Measurements from ENCODE around the gene FBXO5. TPM values are rescaled to one million over a fixed set of nuclear protein-coding genes. Genes with fewer than 3 reads are reported as not detected.
A peak's percentile ranks its signal among the peaks of the same experiment; 100 is the strongest.

Gene FBXO5, protein sequence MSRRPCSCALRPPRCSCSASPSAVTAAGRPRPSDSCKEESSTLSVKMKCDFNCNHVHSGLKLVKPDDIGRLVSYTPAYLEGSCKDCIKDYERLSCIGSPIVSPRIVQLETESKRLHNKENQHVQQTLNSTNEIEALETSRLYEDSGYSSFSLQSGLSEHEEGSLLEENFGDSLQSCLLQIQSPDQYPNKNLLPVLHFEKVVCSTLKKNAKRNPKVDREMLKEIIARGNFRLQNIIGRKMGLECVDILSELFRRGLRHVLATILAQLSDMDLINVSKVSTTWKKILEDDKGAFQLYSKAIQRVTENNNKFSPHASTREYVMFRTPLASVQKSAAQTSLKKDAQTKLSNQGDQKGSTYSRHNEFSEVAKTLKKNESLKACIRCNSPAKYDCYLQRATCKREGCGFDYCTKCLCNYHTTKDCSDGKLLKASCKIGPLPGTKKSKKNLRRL
- 56.3 TPM in 2 replicates for total RNA-seq
- long read RNA-seq, transcript FBXO5-202 (5 exons, 2,221 nt), result minor isoform, 41 of 139 reads
- long read RNA-seq, transcript FBXO5-201 (5 exons, 2,037 nt), result major isoform, 80 of 139 reads
- long read RNA-seq, partial matches to known transcripts, result 15 of 139 reads
- long read RNA-seq, other reads (novel, unspliced or antisense), result 2 of 139 reads

DNA sequence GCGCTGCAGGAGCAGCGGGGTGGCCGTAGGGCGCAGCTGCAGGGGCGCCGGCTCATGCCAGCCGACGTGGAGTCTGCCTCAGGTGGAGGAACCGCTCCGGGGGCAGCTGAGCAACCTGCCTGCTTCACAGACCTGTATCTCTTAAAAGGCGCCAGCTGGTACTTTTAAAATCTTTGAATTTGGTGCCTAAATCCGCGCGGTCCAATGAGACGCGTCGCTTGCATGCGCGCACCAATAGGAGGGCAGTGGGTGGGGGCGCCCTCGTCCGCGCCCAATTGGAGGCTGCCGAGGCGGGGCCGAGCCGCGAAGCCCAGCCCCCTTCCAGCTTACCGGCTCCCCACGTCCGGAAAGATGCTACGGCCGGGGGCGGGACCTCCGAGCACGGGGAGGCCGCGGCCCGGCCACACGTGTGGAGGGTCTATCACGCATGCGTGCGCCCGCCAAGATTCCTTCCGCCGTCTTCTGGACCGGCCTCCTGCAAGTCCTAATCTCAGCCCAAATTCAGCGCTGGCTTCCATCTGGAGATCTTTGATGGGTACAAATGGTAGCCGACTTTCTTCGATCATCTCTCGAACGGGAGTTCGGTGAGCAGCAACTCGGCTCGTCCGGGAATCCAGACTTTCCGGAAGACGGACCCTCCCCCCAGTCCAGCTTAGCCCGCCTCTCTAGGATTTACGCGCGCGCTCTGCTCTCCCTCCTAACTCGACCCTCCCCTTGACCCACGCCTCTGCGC, at the start of gene FBXO5:
Gene FBXO5 (minus strand): TSS at position 138 of the 733 bp plus-strand sequence. CDS start 82 bp downstream, at position 56.
- TF ChIP-seq, protein P1, sequence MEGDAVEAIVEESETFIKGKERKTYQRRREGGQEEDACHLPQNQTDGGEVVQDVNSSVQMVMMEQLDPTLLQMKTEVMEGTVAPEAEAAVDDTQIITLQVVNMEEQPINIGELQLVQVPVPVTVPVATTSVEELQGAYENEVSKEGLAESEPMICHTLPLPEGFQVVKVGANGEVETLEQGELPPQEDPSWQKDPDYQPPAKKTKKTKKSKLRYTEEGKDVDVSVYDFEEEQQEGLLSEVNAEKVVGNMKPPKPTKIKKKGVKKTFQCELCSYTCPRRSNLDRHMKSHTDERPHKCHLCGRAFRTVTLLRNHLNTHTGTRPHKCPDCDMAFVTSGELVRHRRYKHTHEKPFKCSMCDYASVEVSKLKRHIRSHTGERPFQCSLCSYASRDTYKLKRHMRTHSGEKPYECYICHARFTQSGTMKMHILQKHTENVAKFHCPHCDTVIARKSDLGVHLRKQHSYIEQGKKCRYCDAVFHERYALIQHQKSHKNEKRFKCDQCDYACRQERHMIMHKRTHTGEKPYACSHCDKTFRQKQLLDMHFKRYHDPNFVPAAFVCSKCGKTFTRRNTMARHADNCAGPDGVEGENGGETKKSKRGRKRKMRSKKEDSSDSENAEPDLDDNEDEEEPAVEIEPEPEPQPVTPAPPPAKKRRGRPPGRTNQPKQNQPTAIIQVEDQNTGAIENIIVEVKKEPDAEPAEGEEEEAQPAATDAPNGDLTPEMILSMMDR (conservative IDR thresholded peaks at IDR 0.05), result no peak
- Mint-ChIP-seq H3K4me1 (peaks cover 51% of the 10 kb centered on the region), H3K27ac (ENCODE audit: unreplicated experiment) (peak within 1 kb of the TSS; percentile 100), H3K4me3 (peak within 1 kb of the TSS; percentile 97), H3K27me3 (ENCODE audit: low read depth) (no peaks in the 10 kb centered on the region), H3K36me3 (ENCODE audit: low read depth) (peaks cover 20% of the 10 kb centered on the region), H3K9me3 (no peaks in the 10 kb centered on the region)
- DNase-seq (ENCODE audit: low read depth, low spot score), result peak; percentile 94

DNA sequence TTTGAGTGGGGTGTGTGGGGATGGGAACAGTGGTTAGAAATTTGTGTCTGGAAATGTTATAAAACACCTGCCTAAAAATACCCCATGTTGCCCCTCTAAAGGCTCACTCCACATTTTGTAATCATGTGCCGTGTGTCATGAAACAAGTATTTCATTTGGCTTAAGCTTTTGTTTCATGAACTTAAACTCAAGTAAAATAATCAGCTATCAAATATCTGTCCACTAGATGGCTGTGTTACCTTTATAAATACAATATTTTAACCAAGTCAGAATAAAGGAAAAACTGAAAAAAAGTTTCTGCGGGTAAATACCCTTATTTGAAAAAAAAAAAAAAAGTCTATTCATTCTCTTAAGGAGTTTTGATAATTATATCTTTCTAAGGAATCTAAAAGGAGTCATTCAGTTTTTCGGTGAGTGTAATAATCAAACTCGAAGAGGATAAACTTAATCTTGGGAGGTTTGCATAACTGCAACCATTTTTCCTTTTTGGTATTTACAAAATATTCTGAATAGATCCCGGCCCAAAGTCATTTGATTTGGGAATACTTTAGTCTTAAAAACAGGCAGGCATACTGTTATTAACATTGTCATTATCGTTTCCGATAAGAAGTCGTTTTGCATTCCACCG, 49.5 kb upstream of the FBXO5 start:
- Mint-ChIP-seq H3K27me3 (ENCODE audit: low read depth) (no peaks in the 10 kb centered on the region), H3K27ac (ENCODE audit: unreplicated experiment) (no peak overlapping the region), H3K4me3 (no peak overlapping the region), H3K4me1 (peaks cover 10% of the 10 kb centered on the region), H3K9me3 (no peaks in the 10 kb centered on the region), H3K36me3 (ENCODE audit: low read depth) (no peaks in the 10 kb centered on the region)
- TF ChIP-seq, protein P1 (conservative IDR thresholded peaks at IDR 0.05), result peak; percentile 73
- DNase-seq (ENCODE audit: low read depth, low spot score), result no peak

DNA sequence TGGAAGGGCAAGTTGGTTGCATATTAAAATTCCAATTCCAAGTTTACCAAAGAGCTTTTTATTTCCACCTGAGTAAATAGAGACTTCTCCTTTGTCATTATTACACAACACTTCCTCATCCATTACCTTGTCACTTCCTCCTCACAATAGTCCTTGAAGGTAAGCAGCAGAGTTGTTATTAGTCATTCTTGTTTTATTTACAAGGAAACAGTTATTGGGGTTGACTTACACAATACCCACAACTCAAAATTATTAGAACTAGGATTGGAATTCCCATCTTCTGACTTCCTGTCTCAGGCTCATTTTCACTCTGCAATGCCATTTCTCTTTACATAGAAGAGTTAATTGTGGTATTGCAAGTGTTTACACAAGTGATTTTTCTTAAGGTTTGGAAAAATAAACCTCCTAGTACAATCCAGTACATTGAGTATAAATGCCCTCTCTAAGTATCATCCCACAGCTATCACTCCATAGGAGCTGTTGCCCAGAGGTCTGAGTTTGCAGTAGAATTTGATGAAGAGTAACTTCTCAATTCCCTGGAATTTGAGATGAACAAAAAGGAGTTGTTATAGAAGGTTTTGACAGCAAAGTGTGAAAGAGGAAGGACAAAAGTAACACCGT, 48.6 kb upstream of the FBXO5 start:
- no peak for DNase-seq (ENCODE audit: low read depth, low spot score)
- Mint-ChIP-seq H3K27me3 (ENCODE audit: low read depth) (no peaks in the 10 kb centered on the region), H3K36me3 (ENCODE audit: low read depth) (no peaks in the 10 kb centered on the region), H3K9me3 (no peaks in the 10 kb centered on the region), H3K4me1 (peaks cover 10% of the 10 kb centered on the region), H3K4me3 (no peak overlapping the region), H3K27ac (ENCODE audit: unreplicated experiment) (no peak overlapping the region)
- TF ChIP-seq, protein P1 (conservative IDR thresholded peaks at IDR 0.05), result no peak

DNA sequence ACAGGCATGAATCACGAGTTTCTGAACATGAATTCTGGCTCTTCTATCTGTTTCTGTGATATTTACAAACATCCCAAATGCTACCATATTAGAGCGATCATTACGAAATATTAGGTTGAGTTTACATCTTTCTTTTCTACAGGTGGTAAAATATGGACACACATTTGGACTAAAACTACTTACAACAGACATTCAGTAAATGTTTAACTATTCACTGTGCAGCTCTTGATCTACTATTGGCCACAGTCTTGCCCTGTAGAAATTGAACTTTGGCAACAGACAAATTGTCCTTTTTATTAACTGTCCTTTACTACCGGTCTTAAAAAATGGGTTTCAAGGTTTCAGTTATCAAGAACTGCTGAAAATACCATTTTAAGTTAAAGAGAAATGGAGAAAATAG, 46.1 kb upstream of the FBXO5 start:
- H3K27me3 Mint-ChIP-seq (ENCODE audit: low read depth), result no peaks in the 10 kb centered on the region
- TF ChIP-seq, protein P1 (conservative IDR thresholded peaks at IDR 0.05), result no peak
- H3K36me3 Mint-ChIP-seq (ENCODE audit: low read depth), result no peaks in the 10 kb centered on the region
- no peak overlapping the region for H3K4me3 Mint-ChIP-seq
- no peak overlapping the region for H3K27ac Mint-ChIP-seq (ENCODE audit: unreplicated experiment)
- H3K9me3 Mint-ChIP-seq, result no peaks in the 10 kb centered on the region
- H3K4me1 Mint-ChIP-seq, result peaks cover 10% of the 10 kb centered on the region
- no peak for DNase-seq (ENCODE audit: low read depth, low spot score)

DNA sequence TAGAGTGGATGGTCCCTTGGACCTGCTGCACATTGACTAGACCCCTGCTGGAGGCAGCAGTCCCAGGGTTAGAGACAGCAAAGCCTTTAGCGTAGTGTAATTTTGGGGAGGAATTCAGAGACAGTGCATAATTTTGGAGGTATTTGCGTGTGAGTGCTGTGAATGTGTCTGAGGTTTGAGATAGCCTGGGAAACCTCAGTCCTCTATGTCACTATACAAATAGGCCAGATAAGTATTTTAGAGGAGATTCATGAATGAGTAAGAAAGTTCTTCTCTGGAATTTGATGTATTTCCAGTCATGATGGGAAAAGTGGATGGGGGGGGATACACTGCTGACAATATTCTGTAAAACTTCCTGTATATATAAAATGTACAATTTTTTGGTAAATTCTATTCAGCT, 45.4 kb upstream of the FBXO5 start:
- Mint-ChIP-seq H3K27ac (ENCODE audit: unreplicated experiment) (no peak overlapping the region), H3K4me1 (peaks cover 10% of the 10 kb centered on the region), H3K27me3 (ENCODE audit: low read depth) (no peaks in the 10 kb centered on the region), H3K9me3 (no peaks in the 10 kb centered on the region), H3K36me3 (ENCODE audit: low read depth) (no peaks in the 10 kb centered on the region), H3K4me3 (no peak overlapping the region)
- TF ChIP-seq, protein P1 (conservative IDR thresholded peaks at IDR 0.05), result no peak
- DNase-seq (ENCODE audit: low read depth, low spot score), result no peak

Data from neural crest cell (in vitro differentiated cells).